ENCODE results near the gene GH2.
"Not testable (repeated sequence)": the region's sequence is repeated elsewhere in the genome, so short reads cannot be mapped to it uniquely, and the experiment has no call there.

The GH2 gene

GRCh38 chr17:63896524-63897354 lies 15.0 kb upstream of the GH2 start, which contains the start of gene CSH1:
TSS of gene CSH1 (minus strand) at chr17:63896574. CDS start at chr17:63896511, 63 bp downstream.
- H3K9ac ChIP-seq = not testable (repeated sequence)

GRCh38 chr17:63894821-63895220 lies 13.1 kb upstream of the GH2 start:
- not testable (repeated sequence) for H3K4me3 ChIP-seq; H3K9ac ChIP-seq; H3K9me3 ChIP-seq (replicated peaks in 1 of 11); H3K27me3 ChIP-seq; H3K27ac ChIP-seq; H4K20me1 ChIP-seq; H3K4me2 ChIP-seq; H3K4me1 ChIP-seq; H3K36me3 ChIP-seq

More at GRCh38 chr17:63896524-63897354, 15.0 kb upstream of the GH2 start, which contains the start of gene CSH1:
- not testable (repeated sequence) for H3K4me1 ChIP-seq; H3K27ac ChIP-seq; H3K4me2 ChIP-seq; H3K36me3 ChIP-seq; H3K27me3 ChIP-seq; H3K9me3 ChIP-seq (replicated peaks in 1 of 11); H3K4me3 ChIP-seq; H4K20me1 ChIP-seq

- not testable (repeated sequence) for H4K20me1 ChIP-seq; H3K4me1 ChIP-seq; H3K9ac ChIP-seq; H3K4me3 ChIP-seq; H3K9me3 ChIP-seq (replicated peaks in 1 of 11); H3K27me3 ChIP-seq; H3K36me3 ChIP-seq; H3K27ac ChIP-seq; H3K4me2 ChIP-seq
Observed at GRCh38 chr17:63894021-63894420, 12.3 kb upstream of the GH2 start.

- H3K4me2 ChIP-seq; H3K27ac ChIP-seq; H3K4me1 ChIP-seq; H3K27me3 ChIP-seq; H3K4me3 ChIP-seq; H4K20me1 ChIP-seq; H3K9me3 ChIP-seq (replicated peaks in 1 of 11); H3K9ac ChIP-seq; H3K36me3 ChIP-seq: not testable (repeated sequence)
Observed at GRCh38 chr17:63892316-63893037, 10.7 kb upstream of the GH2 start.

GRCh38 chr17:63889026-63889848 lies 7.5 kb upstream of the GH2 start:
- not testable (repeated sequence) for H3K27me3 ChIP-seq; H3K4me2 ChIP-seq; H3K27ac ChIP-seq; H4K20me1 ChIP-seq; H3K36me3 ChIP-seq; H3K4me3 ChIP-seq; H3K9me3 ChIP-seq (replicated peaks in 1 of 11); H3K4me1 ChIP-seq; H3K9ac ChIP-seq

GRCh38 chr17:63885119-63885518 lies 3.4 kb upstream of the GH2 start:
- H3K9me3 ChIP-seq (replicated peaks in 1 of 11); H3K36me3 ChIP-seq; H4K20me1 ChIP-seq; H3K27ac ChIP-seq; H3K4me2 ChIP-seq; H3K4me3 ChIP-seq; H3K4me1 ChIP-seq; H3K27me3 ChIP-seq; H3K9ac ChIP-seq: not testable (repeated sequence)

GRCh38 chr17:63882626-63883126 lies 932 bp upstream of the GH2 start:
- not testable (repeated sequence) for H3K4me3 ChIP-seq; H3K9me3 ChIP-seq (replicated peaks in 1 of 11); H3K36me3 ChIP-seq; H3K27me3 ChIP-seq; H3K9ac ChIP-seq; H4K20me1 ChIP-seq; H3K27ac ChIP-seq; H3K4me2 ChIP-seq
- peaks cover 0 to 12% (median 5%) of the 10 kb centered on the region in 10 experiments; a peak in 5 of 20 replicates for H3K4me1 ChIP-seq

- H3K4me3 ChIP-seq; H4K20me1 ChIP-seq; H3K36me3 ChIP-seq; H3K9me3 ChIP-seq (replicated peaks in 1 of 11); H3K4me2 ChIP-seq; H3K27ac ChIP-seq; H3K27me3 ChIP-seq; H3K9ac ChIP-seq: not testable (repeated sequence)
- peaks cover 0 to 12% (median 5%) of the 10 kb centered on the region in 10 experiments; a peak in 5 of 20 replicates for H3K4me1 ChIP-seq
Observed at GRCh38 chr17:63881337-63881736, 407 bp downstream of the GH2 start.

GRCh38 chr17:63880706-63881105 lies 1.0 kb downstream of the GH2 start:
- no peak overlapping the region for H3K27ac ChIP-seq
- no peaks in the 10 kb centered on the region for H3K9me3 ChIP-seq (replicated peaks in 1 of 11)
- no peaks in the 10 kb centered on the region for H3K36me3 ChIP-seq
- H3K27me3 ChIP-seq = no peaks in the 10 kb centered on the region
- H3K4me2 ChIP-seq = no peak overlapping the region
- no peak overlapping the region for H3K9ac ChIP-seq
- no peak overlapping the region for H3K4me3 ChIP-seq
- H4K20me1 ChIP-seq = no peaks in the 10 kb centered on the region
- peaks cover 0 to 12% (median 5%) of the 10 kb centered on the region in 10 experiments; a peak in 5 of 20 replicates for H3K4me1 ChIP-seq
- TF ChIP-seq Cebpa-rat (IDR thresholded peaks at IDR 0.05) = no peak

- not testable (repeated sequence) for H3K9me3 ChIP-seq (replicated peaks in 1 of 11); H3K27ac ChIP-seq; H3K36me3 ChIP-seq; H3K4me3 ChIP-seq; H4K20me1 ChIP-seq; H3K27me3 ChIP-seq; H3K9ac ChIP-seq
- Histone ChIP-seq H3K4me2 (peak overlapping the region in 8 of 11 experiments; percentile 8 to 47 (median 27); a peak in 8 of 22 replicates), H3K4me1 (peaks cover 0 to 14% (median 5%) of the 10 kb centered on the region in 10 experiments; a peak in 5 of 20 replicates)
Observed at GRCh38 chr17:63878413-63878812, 3.3 kb downstream of the GH2 start.

GRCh38 chr17:63874693-63875092 lies 7.1 kb downstream of the GH2 start:
- not testable (repeated sequence) for H3K36me3 ChIP-seq; H3K9ac ChIP-seq; H3K4me3 ChIP-seq; H4K20me1 ChIP-seq; H3K27me3 ChIP-seq; H3K9me3 ChIP-seq (replicated peaks in 1 of 11); H3K27ac ChIP-seq
- H3K4me1 ChIP-seq = peaks cover 0 to 14% (median 5%) of the 10 kb centered on the region in 10 experiments; a peak in 5 of 20 replicates
- peak overlapping the region in 1 of 11 experiments; percentile 10; a peak in 1 of 22 replicates for H3K4me2 ChIP-seq

- H3K27ac ChIP-seq; H3K4me2 ChIP-seq; H3K4me3 ChIP-seq; H3K9me3 ChIP-seq (replicated peaks in 1 of 11); H3K27me3 ChIP-seq; H4K20me1 ChIP-seq; H3K36me3 ChIP-seq; H3K9ac ChIP-seq: not testable (repeated sequence)
- peaks cover 0 to 14% (median 5%) of the 10 kb centered on the region in 10 experiments; a peak in 5 of 20 replicates for H3K4me1 ChIP-seq
Observed at GRCh38 chr17:63874061-63874626, 7.6 kb downstream of the GH2 start.

GRCh38 chr17:63873577-63873976 lies 8.2 kb downstream of the GH2 start, which contains the start of gene CSH2:
TSS of gene CSH2 (minus strand) at chr17:63873677. CDS start at chr17:63873614, 63 bp downstream.
- not testable (repeated sequence) for H3K9ac ChIP-seq, H3K27ac ChIP-seq

More at GRCh38 chr17:63873577-63873976, 8.2 kb downstream of the GH2 start, which contains the start of gene CSH2:
- not testable (repeated sequence) for H3K36me3 ChIP-seq; H3K4me2 ChIP-seq; H3K9me3 ChIP-seq (replicated peaks in 1 of 11); H3K27me3 ChIP-seq; H3K4me3 ChIP-seq; H3K4me1 ChIP-seq; H4K20me1 ChIP-seq
